DND-41 (cell line): Measurements from ENCODE around the gene RAD51AP1.

Experiments
- EZH2 ChIP-seq: IDR thresholded peaks from 3 replicates; pipeline ENCODE4 v1.6.1; 2012; ENCODE audit warnings: borderline replicate concordance, low read depth, mild to moderate bottlenecking, moderate library complexity, low read length, inconsistent platforms; ENCODE audit not compliant: severe bottlenecking
- TF ChIP-seq, protein P1 (sequence below): IDR thresholded peaks from 2 replicates; pipeline ENCODE4 v1.5.1; 2012; ENCODE audit warnings: borderline replicate concordance, low read length, moderate library complexity, mild to moderate bottlenecking; ENCODE audit not compliant: poor library complexity, severe bottlenecking; ENCODE audit errors: extremely low read depth

GRCh38 chr12:4584896-4585295 lies 46.2 kb downstream of the RAD51AP1 start:
- TF ChIP-seq, protein P1, sequence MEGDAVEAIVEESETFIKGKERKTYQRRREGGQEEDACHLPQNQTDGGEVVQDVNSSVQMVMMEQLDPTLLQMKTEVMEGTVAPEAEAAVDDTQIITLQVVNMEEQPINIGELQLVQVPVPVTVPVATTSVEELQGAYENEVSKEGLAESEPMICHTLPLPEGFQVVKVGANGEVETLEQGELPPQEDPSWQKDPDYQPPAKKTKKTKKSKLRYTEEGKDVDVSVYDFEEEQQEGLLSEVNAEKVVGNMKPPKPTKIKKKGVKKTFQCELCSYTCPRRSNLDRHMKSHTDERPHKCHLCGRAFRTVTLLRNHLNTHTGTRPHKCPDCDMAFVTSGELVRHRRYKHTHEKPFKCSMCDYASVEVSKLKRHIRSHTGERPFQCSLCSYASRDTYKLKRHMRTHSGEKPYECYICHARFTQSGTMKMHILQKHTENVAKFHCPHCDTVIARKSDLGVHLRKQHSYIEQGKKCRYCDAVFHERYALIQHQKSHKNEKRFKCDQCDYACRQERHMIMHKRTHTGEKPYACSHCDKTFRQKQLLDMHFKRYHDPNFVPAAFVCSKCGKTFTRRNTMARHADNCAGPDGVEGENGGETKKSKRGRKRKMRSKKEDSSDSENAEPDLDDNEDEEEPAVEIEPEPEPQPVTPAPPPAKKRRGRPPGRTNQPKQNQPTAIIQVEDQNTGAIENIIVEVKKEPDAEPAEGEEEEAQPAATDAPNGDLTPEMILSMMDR: no peak
- no peak for TF ChIP-seq EZH2
